ENCODE data around the gene TMEM8B.

DNA sequence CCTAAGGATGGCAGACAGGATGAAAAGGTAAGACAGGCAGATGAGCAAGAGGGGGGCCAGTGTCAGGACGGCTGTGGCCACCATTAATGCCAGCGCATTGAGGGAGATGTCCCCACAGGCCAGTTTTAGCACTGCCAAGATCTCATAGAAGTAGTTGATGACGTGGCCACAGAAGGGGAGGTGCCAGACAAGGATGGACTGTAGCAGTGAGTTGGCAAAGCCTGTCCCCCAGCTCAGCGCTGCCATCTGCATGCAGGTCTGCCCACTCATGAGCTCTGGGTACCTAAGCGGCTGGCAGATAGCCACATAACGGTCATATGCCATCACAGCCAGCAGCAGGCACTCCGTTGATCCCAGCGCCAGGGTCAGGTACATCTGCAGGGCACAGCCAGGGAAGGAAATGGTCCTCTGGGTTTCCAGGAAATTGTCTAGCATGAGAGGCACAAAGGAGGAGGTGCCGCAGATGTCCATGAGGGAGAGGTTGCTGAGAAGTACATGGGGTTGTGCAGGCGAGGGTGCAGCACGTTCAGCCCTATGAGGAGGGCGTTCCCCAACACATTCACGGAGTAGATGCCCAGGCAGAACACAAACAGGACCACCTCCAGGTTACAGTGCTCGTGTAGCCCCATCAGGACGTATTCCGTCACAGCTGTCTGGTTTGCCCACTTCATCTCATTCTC is 30.4 kb downstream of the TMEM8B start:
- TF ChIP-seq SP1 (IDR thresholded peaks at IDR 0.05; ENCODE audit: low read depth), result no peak
- TF ChIP-seq, protein P1, sequence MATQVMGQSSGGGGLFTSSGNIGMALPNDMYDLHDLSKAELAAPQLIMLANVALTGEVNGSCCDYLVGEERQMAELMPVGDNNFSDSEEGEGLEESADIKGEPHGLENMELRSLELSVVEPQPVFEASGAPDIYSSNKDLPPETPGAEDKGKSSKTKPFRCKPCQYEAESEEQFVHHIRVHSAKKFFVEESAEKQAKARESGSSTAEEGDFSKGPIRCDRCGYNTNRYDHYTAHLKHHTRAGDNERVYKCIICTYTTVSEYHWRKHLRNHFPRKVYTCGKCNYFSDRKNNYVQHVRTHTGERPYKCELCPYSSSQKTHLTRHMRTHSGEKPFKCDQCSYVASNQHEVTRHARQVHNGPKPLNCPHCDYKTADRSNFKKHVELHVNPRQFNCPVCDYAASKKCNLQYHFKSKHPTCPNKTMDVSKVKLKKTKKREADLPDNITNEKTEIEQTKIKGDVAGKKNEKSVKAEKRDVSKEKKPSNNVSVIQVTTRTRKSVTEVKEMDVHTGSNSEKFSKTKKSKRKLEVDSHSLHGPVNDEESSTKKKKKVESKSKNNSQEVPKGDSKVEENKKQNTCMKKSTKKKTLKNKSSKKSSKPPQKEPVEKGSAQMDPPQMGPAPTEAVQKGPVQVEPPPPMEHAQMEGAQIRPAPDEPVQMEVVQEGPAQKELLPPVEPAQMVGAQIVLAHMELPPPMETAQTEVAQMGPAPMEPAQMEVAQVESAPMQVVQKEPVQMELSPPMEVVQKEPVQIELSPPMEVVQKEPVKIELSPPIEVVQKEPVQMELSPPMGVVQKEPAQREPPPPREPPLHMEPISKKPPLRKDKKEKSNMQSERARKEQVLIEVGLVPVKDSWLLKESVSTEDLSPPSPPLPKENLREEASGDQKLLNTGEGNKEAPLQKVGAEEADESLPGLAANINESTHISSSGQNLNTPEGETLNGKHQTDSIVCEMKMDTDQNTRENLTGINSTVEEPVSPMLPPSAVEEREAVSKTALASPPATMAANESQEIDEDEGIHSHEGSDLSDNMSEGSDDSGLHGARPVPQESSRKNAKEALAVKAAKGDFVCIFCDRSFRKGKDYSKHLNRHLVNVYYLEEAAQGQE (IDR thresholded peaks at IDR 0.05; ENCODE audit: low read depth), result no peak
- TF ChIP-seq, protein P2, sequence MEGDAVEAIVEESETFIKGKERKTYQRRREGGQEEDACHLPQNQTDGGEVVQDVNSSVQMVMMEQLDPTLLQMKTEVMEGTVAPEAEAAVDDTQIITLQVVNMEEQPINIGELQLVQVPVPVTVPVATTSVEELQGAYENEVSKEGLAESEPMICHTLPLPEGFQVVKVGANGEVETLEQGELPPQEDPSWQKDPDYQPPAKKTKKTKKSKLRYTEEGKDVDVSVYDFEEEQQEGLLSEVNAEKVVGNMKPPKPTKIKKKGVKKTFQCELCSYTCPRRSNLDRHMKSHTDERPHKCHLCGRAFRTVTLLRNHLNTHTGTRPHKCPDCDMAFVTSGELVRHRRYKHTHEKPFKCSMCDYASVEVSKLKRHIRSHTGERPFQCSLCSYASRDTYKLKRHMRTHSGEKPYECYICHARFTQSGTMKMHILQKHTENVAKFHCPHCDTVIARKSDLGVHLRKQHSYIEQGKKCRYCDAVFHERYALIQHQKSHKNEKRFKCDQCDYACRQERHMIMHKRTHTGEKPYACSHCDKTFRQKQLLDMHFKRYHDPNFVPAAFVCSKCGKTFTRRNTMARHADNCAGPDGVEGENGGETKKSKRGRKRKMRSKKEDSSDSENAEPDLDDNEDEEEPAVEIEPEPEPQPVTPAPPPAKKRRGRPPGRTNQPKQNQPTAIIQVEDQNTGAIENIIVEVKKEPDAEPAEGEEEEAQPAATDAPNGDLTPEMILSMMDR (IDR thresholded peaks at IDR 0.05 in 2 of 3, conservative IDR thresholded peaks at IDR 0.05 in 1 of 3; ENCODE audit: borderline replicate concordance in 1 of 3, insufficient read depth in 1 of 3, low read depth in 2 of 3, low read length in 2 of 3), result 0 out of 6 replicates have a peak, but pooled peaks of 1 of the 3 experiments have one; percentile 6
- TF ChIP-seq JUND (IDR thresholded peaks at IDR 0.05), result no peak
- TF ChIP-seq POLR2AphosphoS5 (IDR thresholded peaks at IDR 0.05; ENCODE audit: low read depth, low read length), result no peak
- TF ChIP-seq, protein P3, sequence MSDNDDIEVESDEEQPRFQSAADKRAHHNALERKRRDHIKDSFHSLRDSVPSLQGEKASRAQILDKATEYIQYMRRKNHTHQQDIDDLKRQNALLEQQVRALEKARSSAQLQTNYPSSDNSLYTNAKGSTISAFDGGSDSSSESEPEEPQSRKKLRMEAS (IDR thresholded peaks at IDR 0.05), result no peak
